ENCODE results near the gene PET100.
A peak's percentile ranks its signal among the peaks of the same experiment; 100 is the strongest.

Gene PET100

GRCh38 chr19:7612282-7613274 is 17.0 kb upstream of the PET100 start:
- no peak for DNase-seq (ENCODE audit: low spot score)

GRCh38 chr19:7614859-7615741 is 14.5 kb upstream of the PET100 start:
- DNase-seq (ENCODE audit: low spot score) = no peak

DNA sequence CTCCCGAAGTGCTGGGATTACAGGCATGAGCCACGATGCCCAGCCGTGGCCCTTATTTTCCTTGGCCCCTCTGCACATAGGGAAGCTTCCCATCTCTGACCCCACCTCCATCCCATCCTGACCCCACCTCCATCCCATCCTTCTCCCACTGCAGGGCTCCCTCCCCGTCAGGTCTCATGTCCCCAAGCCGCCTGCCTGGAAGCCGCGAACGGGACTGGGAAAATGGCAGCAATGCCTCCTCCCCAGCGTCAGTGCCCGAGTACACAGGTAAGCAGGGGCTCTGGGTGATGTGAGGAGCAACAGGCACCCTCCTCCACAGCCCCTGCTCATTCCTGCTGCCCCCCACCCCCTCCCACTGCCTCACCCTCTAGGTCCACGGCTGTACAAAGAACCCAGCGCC is 12.4 kb upstream of the PET100 start:
- DNase-seq (ENCODE audit: low spot score) = no peak

- DNase-seq (ENCODE audit: low spot score) = no peak
These were observed 11.9 kb upstream of the PET100 start for GRCh38 chr19:7617735-7618134.

- no peak for DNase-seq (ENCODE audit: low spot score)
These were observed 11.2 kb upstream of the PET100 start for GRCh38 chr19:7618348-7618747.

- DNase-seq (ENCODE audit: low spot score) = no peak
These were observed 10.7 kb upstream of the PET100 start for GRCh38 chr19:7618771-7619510.

DNA sequence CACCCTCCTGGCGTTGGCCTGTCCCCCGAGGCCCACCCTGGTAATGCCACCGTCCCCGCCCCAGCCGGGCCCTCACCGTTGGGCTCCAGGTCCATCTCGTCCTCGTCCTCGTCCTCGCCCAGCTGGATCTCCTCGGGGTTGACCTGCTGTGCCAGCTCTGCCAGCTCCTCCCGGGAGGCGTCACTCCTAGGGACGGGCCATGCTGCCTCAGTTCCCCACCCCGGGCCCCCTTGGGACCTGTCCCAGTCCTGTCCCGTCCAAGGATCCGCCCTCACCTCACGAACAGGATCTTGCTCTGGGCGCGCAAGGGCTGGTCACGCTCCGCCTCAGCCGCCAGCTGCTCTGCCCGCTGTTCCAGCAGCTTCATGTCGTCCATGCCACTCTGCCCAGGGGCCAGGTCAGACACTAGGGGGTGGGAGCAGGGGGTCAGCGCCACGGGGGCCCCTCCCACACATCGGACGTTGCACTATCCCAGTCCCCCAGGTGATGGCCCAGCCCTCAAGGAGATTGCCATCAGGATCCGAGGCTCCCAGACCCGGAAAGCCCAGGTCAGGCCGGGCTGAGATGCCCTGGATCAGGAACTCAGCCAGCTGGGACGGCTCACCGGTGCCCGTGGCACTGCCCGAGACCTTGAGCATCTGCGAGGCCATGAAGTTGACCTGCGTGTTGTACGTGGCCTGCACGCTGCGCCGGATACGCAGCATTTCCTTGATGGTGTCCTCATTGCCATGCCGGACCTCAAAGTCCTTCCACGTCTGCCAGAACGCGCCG is 9.7 kb upstream of the PET100 start:
- no peak for DNase-seq (ENCODE audit: low spot score)

DNA sequence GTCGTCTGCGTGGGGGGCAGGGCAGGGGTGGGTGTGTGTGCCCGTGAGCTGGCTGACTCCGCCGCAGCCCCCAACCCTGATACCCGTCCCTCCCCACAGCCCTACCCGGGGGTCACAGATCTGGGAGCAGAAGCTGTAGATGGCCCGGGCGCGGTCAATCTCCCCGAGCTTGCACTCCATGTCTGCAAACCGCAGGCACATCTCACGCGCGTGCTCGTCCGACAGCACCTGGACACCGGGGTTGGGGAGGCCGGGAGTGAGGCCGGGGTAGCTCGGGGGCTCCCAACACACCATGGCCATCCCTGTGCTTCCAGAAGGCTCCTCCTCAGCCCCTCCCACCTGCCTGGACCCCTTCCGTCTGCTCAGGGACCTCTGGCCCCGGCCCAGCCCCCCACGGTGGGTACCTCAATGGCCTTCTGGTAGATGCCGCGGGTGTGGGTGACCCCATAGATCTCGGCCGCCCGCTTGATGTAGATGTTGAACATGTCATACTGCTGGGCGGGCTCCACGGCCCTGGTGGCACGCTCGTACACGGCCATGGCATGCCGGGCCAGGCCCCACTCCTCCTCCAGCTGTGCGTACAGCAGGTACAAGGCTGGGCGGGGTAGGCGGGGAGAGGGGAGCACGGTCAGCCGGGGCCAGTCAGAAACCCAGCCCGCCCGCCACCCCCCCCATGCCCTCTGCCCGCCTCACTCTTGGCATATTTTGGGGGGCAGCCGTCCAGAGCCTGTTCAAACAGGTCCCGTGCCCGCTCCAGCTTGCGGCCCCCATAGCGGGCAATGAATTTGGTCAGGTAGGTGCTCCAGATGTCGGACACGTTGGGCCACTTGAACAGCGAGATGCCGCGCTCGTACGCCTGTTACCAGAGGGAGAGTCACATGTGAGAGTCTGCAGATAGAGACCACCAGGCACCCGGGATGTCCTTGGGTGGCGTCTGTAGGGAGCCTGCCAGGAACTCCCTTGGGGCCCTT is 8.9 kb upstream of the PET100 start:
- no peak for DNase-seq (ENCODE audit: low spot score)

DNA sequence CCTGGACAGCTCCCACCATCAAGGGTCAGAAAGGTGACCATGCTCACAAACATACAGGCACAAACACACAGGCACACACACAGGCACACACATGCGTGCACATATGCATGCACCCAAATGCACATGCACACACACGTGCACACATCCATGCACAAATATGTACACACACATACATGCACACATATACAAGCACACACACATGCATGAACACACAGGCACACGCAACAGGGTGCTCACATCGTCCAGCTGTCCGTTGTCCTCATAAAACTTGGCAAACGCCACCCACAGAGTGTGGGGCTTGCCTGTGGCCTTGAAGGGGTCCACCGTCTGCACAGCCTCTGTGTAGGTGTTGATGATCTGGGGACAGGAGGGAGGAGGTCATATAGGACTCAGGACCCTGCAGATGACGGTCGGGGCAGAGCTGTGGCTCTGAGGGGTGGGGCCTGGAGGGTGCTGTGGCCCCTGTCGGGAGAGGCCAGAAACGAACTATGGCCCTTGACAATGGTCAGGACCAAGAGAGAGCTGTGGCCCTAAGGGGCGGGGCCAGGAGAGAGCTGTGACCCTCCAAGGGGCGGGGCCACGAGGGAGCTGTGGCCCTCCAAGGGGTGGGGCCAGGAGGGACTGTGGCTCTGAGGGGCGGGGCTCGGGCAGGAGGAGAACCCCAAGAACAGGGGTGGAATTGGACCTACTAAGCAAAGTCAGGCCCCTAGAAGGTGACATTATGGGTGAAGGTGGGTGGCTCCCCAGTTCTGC is 6.5 kb upstream of the PET100 start:
- DNase-seq (ENCODE audit: low spot score) = peak; percentile 26

DNA sequence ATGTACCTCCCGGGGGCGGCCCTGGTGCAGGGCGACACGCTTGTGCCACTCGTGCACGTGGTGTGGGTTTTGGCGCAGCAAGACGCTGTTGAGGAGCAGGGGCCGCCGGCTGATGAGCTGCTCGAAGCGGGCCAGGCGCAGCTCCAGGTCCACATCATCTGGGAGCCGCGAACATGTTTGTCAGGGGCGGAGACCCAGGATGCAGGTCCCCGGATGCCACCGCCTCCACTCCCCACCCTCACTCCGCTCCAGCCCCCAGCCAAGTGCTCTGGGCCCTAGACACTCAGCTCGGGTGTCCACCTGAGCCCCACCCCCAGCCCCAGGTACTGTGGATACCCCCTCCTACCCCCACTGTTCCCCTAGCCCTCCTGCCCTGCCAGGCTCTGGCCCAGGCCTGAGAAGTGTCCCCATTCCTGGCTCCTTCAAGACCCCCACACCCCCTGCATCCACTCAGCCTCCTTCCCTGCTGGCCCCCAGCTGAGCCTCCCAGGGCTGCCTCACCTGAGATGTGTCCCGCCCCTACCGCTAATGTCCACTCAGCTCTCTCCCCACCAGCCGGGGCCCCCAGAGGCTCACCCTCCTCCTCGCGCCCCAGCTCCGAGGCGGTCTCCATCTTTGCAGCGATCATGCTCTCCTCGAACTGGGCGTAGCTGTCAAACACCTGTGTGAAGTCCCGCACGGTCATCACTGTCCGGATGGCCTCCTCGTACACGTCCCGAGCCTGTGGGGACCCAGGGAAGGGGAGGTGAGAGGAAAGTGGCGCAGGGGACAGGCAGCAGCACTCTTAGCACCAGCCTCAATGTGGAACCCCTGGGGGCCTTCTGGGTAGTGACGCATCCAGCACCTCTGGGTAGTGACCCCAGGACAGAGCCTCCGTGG is 5.6 kb upstream of the PET100 start:
- DNase-seq (ENCODE audit: low spot score) = no peak

DNA sequence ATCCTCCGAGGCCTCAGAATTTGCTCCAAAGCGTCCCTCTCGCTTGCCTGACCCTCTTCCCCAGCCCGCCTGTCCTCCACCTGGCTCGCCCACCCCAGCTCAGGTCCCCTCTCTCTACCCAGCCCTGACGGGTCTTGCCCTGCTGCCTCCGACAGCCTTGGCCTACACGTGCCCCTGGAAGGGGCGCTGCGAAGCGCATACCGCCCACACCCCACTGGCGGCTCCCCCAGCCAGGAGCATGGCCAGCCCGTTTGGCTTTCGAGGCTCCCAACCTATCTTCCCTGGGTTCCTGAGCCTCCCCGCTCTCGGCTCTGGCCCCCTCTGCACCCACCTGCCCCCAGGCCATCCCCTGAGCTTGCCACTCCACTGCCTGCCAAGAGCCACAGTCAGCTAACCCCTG is 4.8 kb upstream of the PET100 start:
- DNase-seq (ENCODE audit: low spot score) = no peak

DNA sequence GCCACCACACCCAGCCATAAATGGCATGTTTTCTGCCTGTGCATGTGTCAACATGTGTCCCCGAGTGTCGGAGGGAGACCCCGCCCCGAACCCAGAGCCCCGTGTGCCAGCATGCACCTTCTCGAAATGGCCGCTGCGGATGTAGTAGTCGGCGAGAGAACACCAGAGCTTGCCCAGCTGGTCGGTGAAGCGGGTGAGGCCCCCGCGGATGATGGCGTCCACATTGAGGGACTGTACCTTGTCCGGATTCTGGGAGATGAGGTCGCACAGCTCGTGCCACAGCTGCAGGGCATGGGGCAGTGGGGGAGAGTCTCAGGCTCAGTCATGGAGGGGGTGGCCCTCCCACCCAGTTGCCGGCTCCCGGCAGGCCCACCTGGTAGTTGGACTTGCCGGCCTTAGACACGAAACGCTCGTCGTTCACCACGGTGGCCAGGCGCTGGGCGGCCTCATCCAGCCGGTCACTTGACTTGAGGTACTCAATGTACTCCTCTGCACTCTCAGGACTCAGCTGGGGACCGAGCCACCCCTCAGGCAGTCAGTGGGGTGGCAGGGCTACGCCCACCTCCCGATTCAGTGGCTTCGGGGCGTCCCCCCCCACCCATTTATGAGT is 3.7 kb upstream of the PET100 start:
- no peak for DNase-seq (ENCODE audit: low spot score)

DNA sequence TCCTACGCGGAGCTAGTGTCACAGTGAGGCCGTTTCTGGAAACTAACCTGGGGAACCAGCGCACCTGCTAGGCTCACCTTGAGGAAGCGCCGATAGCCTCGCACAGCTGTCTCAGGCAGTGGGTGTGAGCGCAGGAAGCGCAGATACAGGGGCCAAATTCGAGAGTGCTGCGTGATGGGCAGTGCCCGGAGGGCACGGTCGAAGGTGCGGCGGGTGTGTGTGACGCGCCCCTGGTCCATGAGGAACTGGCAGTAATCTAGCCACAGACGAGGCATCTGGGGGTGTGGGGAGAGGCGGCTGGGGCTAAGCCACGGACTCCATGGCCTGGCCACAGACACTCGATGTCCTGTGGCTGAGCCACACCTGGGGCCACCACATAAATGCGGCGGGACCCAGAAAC is 2.4 kb upstream of the PET100 start:
- DNase-seq (ENCODE audit: low spot score) = no peak

DNA sequence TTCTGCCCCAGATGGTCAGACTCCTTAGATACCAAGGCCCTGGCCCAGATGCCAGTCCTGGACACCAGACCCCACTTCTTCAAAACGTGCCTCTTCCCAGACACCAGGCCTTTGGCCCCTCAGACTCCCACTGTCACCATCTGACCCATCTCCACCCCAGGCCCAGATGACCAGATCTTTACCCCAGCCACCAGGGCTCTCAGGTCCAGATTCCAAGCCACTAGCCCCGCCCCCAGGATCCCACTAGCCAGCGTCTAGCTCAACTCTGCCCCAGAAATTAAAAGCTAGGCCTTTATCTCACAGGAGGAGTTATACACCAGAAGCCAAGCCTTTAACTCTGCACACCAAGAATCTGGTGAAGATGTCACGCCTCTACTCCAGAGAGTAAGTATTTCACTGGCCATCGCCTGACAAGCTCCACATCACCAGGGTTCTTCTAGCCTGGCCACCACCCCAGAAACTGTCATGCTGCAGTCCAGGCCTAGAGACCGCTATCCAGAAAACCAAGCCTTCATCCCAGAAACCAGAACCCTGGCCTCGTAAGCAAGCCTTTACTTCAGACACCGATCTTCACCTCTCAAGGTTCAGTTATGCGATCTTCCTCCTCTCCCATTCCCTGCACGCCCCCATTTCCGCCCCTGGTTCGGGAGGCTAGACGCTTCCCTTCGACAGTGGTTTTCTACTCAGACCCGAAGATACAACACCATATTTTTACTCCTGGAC is 843 bp upstream of the PET100 start:
- DNase-seq (ENCODE audit: low spot score) = no peak

DNA sequence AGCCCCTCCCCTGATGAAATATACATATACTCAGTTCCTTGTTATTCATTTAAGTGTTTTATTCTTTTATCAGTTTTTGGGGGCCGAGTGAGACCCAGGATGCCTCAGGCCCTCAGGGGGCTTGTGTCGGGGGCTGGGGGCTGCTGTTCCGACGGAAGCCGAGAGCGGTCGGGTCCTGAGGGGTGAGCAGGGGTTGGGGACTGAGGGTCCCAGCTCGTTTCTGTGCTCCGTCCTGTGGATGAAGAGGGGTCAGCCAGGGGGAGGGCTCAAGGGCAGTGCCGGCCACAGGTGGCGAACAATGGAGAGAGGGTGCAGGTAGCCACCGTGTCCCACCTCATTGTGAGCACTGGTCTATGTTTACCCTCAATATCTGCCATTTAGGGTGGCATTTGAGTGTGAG is 2.0 kb downstream of the PET100 start:
- no peak for DNase-seq (ENCODE audit: low spot score)

DNA sequence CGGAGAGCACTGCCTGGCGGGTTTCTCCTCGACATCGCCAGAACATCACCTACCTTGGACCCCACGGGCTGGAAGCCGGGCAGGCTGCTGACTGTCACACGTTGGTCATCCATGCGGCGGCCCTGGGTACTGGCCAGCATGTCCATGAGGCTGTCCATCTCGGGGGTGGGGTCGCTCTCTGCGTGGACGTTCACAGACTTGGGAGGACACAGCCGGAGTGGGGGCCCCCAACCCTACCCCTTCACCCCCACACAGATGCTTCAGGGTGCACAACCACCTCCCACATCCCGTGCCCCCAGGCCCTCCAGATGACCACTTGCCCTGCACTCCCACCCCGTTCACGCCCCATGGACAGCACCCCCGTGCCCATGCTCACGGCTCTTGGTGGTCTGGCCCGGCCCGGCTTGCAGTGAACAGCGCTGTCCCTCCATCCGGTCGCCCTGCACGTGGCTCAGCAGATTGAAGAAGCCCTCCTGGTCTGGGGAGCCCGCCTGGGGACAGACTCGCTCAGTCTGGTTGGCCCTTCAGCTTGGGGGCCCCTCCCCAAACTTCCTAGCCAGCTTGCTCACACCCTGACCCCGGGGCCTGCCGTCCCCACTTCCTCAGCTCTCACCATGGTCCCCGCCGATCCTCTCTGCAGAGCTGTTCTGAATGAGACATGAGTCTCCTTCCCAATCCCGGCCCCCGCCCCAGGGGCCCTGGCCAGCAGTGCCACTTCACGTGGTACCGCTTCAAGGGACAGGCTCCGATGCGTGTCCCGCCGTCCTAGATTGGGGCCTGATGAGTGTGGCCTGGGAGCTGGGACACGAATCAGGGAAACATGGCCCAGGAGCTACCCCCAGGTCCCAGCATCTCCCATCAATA is 3.0 kb downstream of the PET100 start:
- DNase-seq (ENCODE audit: low spot score) = no peak
